Uterus (tissue), 2 donors: ENCODE measurements around the gene KCNQ1.

Source experiments
- CTCF ChIP-seq, 4 experiments: fragments of 200-600 bp in 2 of 4; fragments of 450-650 bp in 2 of 4; sonication (generic) in 2 of 4; IDR thresholded peaks; one replicate each; pipeline ENCODE4 v1.5.1; 2016 to 2019; ENCODE audit warnings: antibody characterized with exemption in 4 of 4, mild to moderate bottlenecking in 2 of 4, moderate library complexity in 1 of 4
- POLR2A ChIP-seq, 2 donors: fragments of 450-650 bp; IDR thresholded peaks; one replicate each; pipeline ENCODE4 v1.6.1; 2016; ENCODE audit warnings: antibody characterized with exemption in 2 of 2, mild to moderate bottlenecking in 1 of 2, moderate library complexity in 1 of 2

GRCh38 chr11:2713661-2714462 is 269.1 kb downstream of the KCNQ1 start:
- TF ChIP-seq CTCF (IDR thresholded peaks at IDR 0.05) (no peak), POLR2A (IDR thresholded peaks at IDR 0.05) (no peak)
